CD8-positive, alpha-beta memory T cell (primary cell): Measurements from ENCODE around the gene SLC22A7. TPM values are rescaled to one million over a fixed set of nuclear protein-coding genes. Genes with fewer than 3 reads are reported as not detected.

Experiments
- CTCF ChIA-PET: fragments of 350-600 bp; sonication (Branson Sonifier 250); formaldehyde crosslinking; loops from one replicate; lab custom pipeline; 2021; ENCODE audit warnings: antibody characterized with exemption; lab: Charles Lee
- POLR2A ChIA-PET: fragments of 350-600 bp; sonication (Branson Sonifier 250); formaldehyde crosslinking; loops from one replicate; lab custom pipeline; 2021; ENCODE audit warnings: antibody characterized with exemption; lab: Charles Lee
- DNase-seq, 5 donors: peaks; one replicate each; pipeline versions ENCODE4 v3.0.0 to v3.0.0-alpha.2; 2020 to 2022; ENCODE audit warnings: mixed read lengths in 1 of 5
- H3K27ac ChIP-seq: one replicate; pipeline ENCODE4 v1.7.0; 2013; ENCODE audit warnings: low read depth, mild to moderate bottlenecking, low read length, moderate library complexity
- H3K27me3 ChIP-seq: 2 replicates; pipeline ENCODE4 v1.7.0; 2013; ENCODE audit warnings: low read length, mild to moderate bottlenecking; ENCODE audit not compliant: insufficient read depth, poor library complexity, severe bottlenecking
- H3K36me3 ChIP-seq: 2 replicates; pipeline ENCODE4 v1.7.0; 2013; ENCODE audit warnings: mild to moderate bottlenecking, low read length, moderate library complexity; ENCODE audit not compliant: insufficient read depth
- H3K4me1 ChIP-seq: 2 replicates; pipeline ENCODE4 v1.7.0; 2013; ENCODE audit warnings: mild to moderate bottlenecking, low read length, moderate library complexity; ENCODE audit not compliant: insufficient read depth
- H3K4me3 ChIP-seq: 2 replicates; pipeline ENCODE4 v1.7.0; 2013; ENCODE audit warnings: mild to moderate bottlenecking, low read length
- H3K9me3 ChIP-seq: 2 replicates; pipeline ENCODE4 v1.7.0; 2013; ENCODE audit warnings: mild to moderate bottlenecking, low read length
- H3K27ac Mint-ChIP-seq, 8 donors: one replicate each; pipeline ENCODE4 v1.8.0; 2020 to 2021; ENCODE audit warnings: mixed read lengths in 8 of 8, mild to moderate bottlenecking in 6 of 8, inconsistent platforms in 3 of 8, moderate library complexity in 3 of 8
- H3K27me3 Mint-ChIP-seq, 2 donors: one replicate each; pipeline ENCODE4 v1.8.0; 2020 to 2021; ENCODE audit warnings: mixed read lengths in 2 of 2, mild to moderate bottlenecking in 1 of 2, moderate library complexity in 1 of 2
- H3K36me3 Mint-ChIP-seq, 3 donors: one replicate each; pipeline ENCODE4 v1.8.0; 2020 to 2021; ENCODE audit warnings: mixed read lengths in 3 of 3, inconsistent platforms in 1 of 3, mild to moderate bottlenecking in 1 of 3
- H3K4me1 Mint-ChIP-seq, 3 donors: one replicate each; pipeline ENCODE4 v1.8.0; 2020 to 2021; ENCODE audit warnings: mixed read lengths in 3 of 3, inconsistent platforms in 1 of 3, mild to moderate bottlenecking in 1 of 3
- H3K4me3 Mint-ChIP-seq, 7 donors: one replicate each; pipeline ENCODE4 v1.8.0; 2020 to 2021; ENCODE audit warnings: mixed read lengths in 7 of 7, mild to moderate bottlenecking in 6 of 7, moderate library complexity in 4 of 7, inconsistent platforms in 2 of 7
- H3K9me3 Mint-ChIP-seq, 5 donors: one replicate each; pipeline ENCODE4 v1.8.0; 2020 to 2022; ENCODE audit warnings: mixed read lengths in 5 of 5, mild to moderate bottlenecking in 3 of 5, moderate library complexity in 2 of 5, inconsistent platforms in 1 of 5
- polyA plus RNA-seq: library from polyadenylated mRNA; unstranded; fragments of 300-500 nt; fragmentation: Illumina TruSeq; gene quantifications from one replicate; pipeline ENCODE4 v1.2.3, GENCODE V29; 2021
- total RNA-seq, 2 experiments: library from RNA; stranded (reverse); gene quantifications; one replicate each; pipeline ENCODE4 v1.2.3, GENCODE V29; 2021

The SLC22A7 gene
- total and polyA plus RNA-seq, 3 experiments from 2014 or later: not detected

- DNase-seq: no peak
- H3K27ac ChIP-seq: no peak overlapping the region
- Mint-ChIP-seq H3K4me1 (no peaks in the 10 kb centered on the region), H3K27ac (no peak overlapping the region), H3K36me3 (no peaks in the 10 kb centered on the region), H3K9me3 (no peaks in the 10 kb centered on the region), H3K27me3 (peaks cover 4 to 27% of the 10 kb centered on the region in 2 donors), H3K4me3 (no peak overlapping the region)
- ChIA-PET CTCF (interaction anchor here (1.2 kb wide), 1 partner anchor 8 kb away, joined by 3 read pairs; no protein-coding TSS in a partner anchor), POLR2A (interaction anchor here (0.6 to 1.6 kb wide), 2 partner anchors 12 to 90 kb away, joined by 3 read pairs; no protein-coding TSS in a partner anchor)
- no peak overlapping the region for H3K4me3 ChIP-seq
- no peaks in the 10 kb centered on the region for H3K4me1 ChIP-seq
- H3K36me3 ChIP-seq: no peaks in the 10 kb centered on the region
- no peaks in the 10 kb centered on the region for H3K9me3 ChIP-seq
- H3K27me3 ChIP-seq: peaks cover 3% of the 10 kb centered on the region
These were observed 10.1 kb upstream of the SLC22A7 start for GRCh38 chr6:43287717-43288679.

GRCh38 chr6:43290339-43290904 is 7.6 kb upstream of the SLC22A7 start:
- Mint-ChIP-seq H3K4me3 (no peak overlapping the region), H3K9me3 (no peaks in the 10 kb centered on the region), H3K36me3 (no peaks in the 10 kb centered on the region), H3K27me3 (peaks cover 4 to 23% of the 10 kb centered on the region in 2 donors), H3K27ac (no peak overlapping the region), H3K4me1 (no peaks in the 10 kb centered on the region)
- ChIA-PET CTCF (no interaction called here), POLR2A (no interaction called here)
- no peak for DNase-seq
- H3K9me3 ChIP-seq: no peaks in the 10 kb centered on the region
- no peaks in the 10 kb centered on the region for H3K4me1 ChIP-seq
- no peak overlapping the region for H3K4me3 ChIP-seq
- no peaks in the 10 kb centered on the region for H3K36me3 ChIP-seq
- H3K27me3 ChIP-seq: peaks cover 3% of the 10 kb centered on the region
- no peak overlapping the region for H3K27ac ChIP-seq

DNA sequence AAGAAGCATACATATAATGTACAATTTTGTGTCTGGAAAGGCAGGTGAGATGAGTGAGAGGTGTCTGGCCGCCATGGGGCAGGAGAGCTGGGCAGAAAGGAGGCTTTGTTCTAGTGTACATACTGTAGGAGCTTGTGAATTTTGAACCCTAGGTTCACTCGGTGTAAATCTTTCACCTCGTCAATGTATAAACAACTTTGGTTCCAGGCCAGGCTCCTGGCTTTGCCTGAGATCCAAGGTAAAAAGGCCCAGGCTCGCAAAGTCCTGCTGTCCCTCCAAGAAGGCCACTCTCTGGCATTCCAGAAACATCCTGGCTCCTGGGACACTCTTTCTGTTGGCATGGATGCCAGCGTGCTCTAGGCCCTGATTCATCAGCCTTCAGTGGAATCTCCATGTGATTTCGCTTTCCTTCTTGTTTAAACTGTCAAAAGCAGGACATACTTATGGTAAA is 7.1 kb upstream of the SLC22A7 start:
- H3K27me3 ChIP-seq: peaks cover under 1% of the 10 kb centered on the region
- no peak overlapping the region for H3K4me3 ChIP-seq
- peaks cover 4 to 19% of the 10 kb centered on the region in 2 donors for H3K27me3 Mint-ChIP-seq
- H3K9me3 ChIP-seq: no peaks in the 10 kb centered on the region
- no peaks in the 10 kb centered on the region for H3K36me3 Mint-ChIP-seq
- no peaks in the 10 kb centered on the region for H3K9me3 Mint-ChIP-seq
- DNase-seq: no peak
- H3K27ac ChIP-seq: no peak overlapping the region
- no peak overlapping the region for H3K4me3 Mint-ChIP-seq
- no peak overlapping the region for H3K27ac Mint-ChIP-seq
- CTCF ChIA-PET: no interaction called here
- no peaks in the 10 kb centered on the region for H3K4me1 Mint-ChIP-seq
- no peaks in the 10 kb centered on the region for H3K4me1 ChIP-seq
- POLR2A ChIA-PET: no interaction called here
- no peaks in the 10 kb centered on the region for H3K36me3 ChIP-seq

GRCh38 chr6:43291708-43292107 is 6.4 kb upstream of the SLC22A7 start:
- Histone ChIP-seq H3K36me3 (no peaks in the 10 kb centered on the region), H3K27ac (no peak overlapping the region), H3K4me3 (no peak overlapping the region), H3K27me3 (no peaks in the 10 kb centered on the region), H3K4me1 (no peaks in the 10 kb centered on the region), H3K9me3 (no peaks in the 10 kb centered on the region)
- ChIA-PET CTCF (no interaction called here), POLR2A (interaction anchor here (0.7 kb wide), 2 partner anchors 23 to 92 kb away, joined by 3 to 4 read pairs; no protein-coding TSS in a partner anchor)
- Mint-ChIP-seq H3K27ac (no peak overlapping the region), H3K4me1 (no peaks in the 10 kb centered on the region), H3K9me3 (no peaks in the 10 kb centered on the region), H3K27me3 (peaks cover 6 to 15% of the 10 kb centered on the region in 2 donors), H3K36me3 (no peaks in the 10 kb centered on the region), H3K4me3 (no peak overlapping the region)
- no peak for DNase-seq

DNA sequence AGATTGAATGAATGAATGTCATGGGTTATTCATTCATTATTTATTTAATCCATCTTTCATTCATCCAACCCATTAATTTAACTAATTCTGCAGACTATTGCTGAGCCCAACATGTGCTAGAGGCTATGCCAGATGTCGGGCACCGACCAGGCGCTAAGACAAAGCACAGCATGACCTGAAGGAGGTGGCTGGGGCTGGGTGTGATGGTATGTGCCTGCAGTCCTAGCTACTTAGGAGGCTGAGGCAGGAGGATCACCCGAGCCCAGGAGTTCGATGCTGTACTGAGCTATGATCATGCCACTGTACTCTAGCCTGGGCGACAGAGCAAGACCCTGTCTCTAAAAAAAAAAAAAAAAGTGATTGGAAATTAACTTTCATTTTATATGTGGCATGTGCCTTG is 5.7 kb upstream of the SLC22A7 start:
- ChIA-PET POLR2A (interaction anchor here (0.7 kb wide), 2 partner anchors 23 to 91 kb away, joined by 3 to 4 read pairs; no protein-coding TSS in a partner anchor), CTCF (no interaction called here)
- H3K27me3 ChIP-seq: no peaks in the 10 kb centered on the region
- H3K36me3 Mint-ChIP-seq: no peaks in the 10 kb centered on the region
- H3K27ac Mint-ChIP-seq: no peak overlapping the region
- H3K36me3 ChIP-seq: no peaks in the 10 kb centered on the region
- no peak overlapping the region for H3K4me3 ChIP-seq
- peaks cover 4 to 17% of the 10 kb centered on the region in 2 donors for H3K27me3 Mint-ChIP-seq
- no peaks in the 10 kb centered on the region for H3K4me1 Mint-ChIP-seq
- no peak overlapping the region for H3K27ac ChIP-seq
- no peak overlapping the region for H3K4me3 Mint-ChIP-seq
- H3K9me3 ChIP-seq: no peaks in the 10 kb centered on the region
- no peaks in the 10 kb centered on the region for H3K9me3 Mint-ChIP-seq
- DNase-seq: no peak
- no peaks in the 10 kb centered on the region for H3K4me1 ChIP-seq

DNA sequence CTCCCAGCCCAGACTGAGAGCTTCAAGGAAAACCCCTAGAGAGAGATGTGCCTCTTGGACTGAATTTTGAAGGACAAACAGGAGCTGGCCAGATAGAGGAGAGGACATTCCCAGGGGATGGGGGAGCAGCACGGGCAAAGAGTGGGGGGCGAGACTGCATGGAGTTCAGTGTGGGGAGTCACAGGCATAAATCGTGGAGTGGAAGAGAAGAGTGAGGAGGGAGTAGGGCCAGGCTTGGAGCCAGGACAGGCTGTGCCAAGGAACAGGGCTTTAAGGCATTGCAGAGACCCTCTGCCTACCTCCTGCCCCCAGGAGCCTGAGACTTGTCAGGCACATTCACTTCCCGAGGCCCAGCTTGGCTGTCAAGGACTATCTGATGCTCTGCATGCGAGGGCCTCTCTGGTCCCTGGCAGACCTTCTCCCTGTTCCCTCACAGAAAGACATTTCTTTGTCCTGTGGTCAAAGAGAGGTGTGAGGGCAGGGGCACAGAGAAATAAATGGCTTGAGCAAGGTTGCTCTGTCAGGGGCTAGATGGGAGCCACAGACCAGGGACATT is 5.2 kb upstream of the SLC22A7 start:
- Mint-ChIP-seq H3K9me3 (no peaks in the 10 kb centered on the region), H3K27me3 (peaks cover 8 to 17% of the 10 kb centered on the region in 2 donors), H3K4me1 (no peaks in the 10 kb centered on the region), H3K36me3 (no peaks in the 10 kb centered on the region), H3K27ac (no peak overlapping the region), H3K4me3 (no peak overlapping the region)
- Histone ChIP-seq H3K9me3 (no peaks in the 10 kb centered on the region), H3K27ac (no peak overlapping the region), H3K27me3 (no peaks in the 10 kb centered on the region), H3K4me3 (no peak overlapping the region), H3K4me1 (no peaks in the 10 kb centered on the region), H3K36me3 (no peaks in the 10 kb centered on the region)
- ChIA-PET CTCF (no interaction called here), POLR2A (no interaction called here)
- DNase-seq: no peak

GRCh38 chr6:43293698-43294097 is 4.4 kb upstream of the SLC22A7 start:
- H3K4me3 Mint-ChIP-seq: no peak overlapping the region
- Histone ChIP-seq H3K9me3 (no peaks in the 10 kb centered on the region), H3K4me1 (no peaks in the 10 kb centered on the region), H3K4me3 (no peak overlapping the region), H3K36me3 (no peaks in the 10 kb centered on the region), H3K27ac (no peak overlapping the region), H3K27me3 (peaks cover under 1% of the 10 kb centered on the region)
- no peaks in the 10 kb centered on the region for H3K9me3 Mint-ChIP-seq
- peaks cover 9 to 17% of the 10 kb centered on the region in 2 donors for H3K27me3 Mint-ChIP-seq
- no peaks in the 10 kb centered on the region for H3K4me1 Mint-ChIP-seq
- H3K27ac Mint-ChIP-seq: no peak overlapping the region
- H3K36me3 Mint-ChIP-seq: no peaks in the 10 kb centered on the region
- ChIA-PET POLR2A (no interaction called here), CTCF (no interaction called here)
- no peak for DNase-seq

DNA sequence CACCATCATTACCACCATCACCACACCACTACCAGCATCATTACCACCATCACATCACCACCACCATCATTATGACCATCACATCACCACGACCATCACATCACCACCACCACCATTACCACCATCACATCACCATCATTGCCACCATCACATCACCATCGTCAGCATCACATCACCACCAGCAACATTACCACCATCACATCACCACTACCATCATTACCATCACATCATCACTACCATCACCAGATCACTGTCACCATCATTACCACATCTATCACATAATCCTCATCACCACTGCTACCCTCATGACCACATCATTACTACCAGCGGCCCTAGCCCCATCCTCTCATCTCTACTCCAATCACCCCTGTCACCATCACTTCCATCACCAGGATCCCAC is 3.5 kb upstream of the SLC22A7 start:
- Histone ChIP-seq H3K4me1 (no peaks in the 10 kb centered on the region), H3K36me3 (no peaks in the 10 kb centered on the region), H3K4me3 (no peak overlapping the region), H3K9me3 (no peaks in the 10 kb centered on the region), H3K27ac (no peak overlapping the region), H3K27me3 (peaks cover 5% of the 10 kb centered on the region)
- ChIA-PET POLR2A (no interaction called here), CTCF (no interaction called here)
- no peak overlapping the region for H3K27ac Mint-ChIP-seq
- no peaks in the 10 kb centered on the region for H3K9me3 Mint-ChIP-seq
- H3K27me3 Mint-ChIP-seq: peaks cover 12 to 25% of the 10 kb centered on the region in 2 donors
- no peak overlapping the region for H3K4me3 Mint-ChIP-seq
- H3K4me1 Mint-ChIP-seq: no peaks in the 10 kb centered on the region
- H3K36me3 Mint-ChIP-seq: no peaks in the 10 kb centered on the region
- DNase-seq: no peak
